ENCODE results near the gene PPP1R36.

- no peak for TF ChIP-seq POLR2AphosphoS5 (IDR thresholded peaks at IDR 0.05)
- TF ChIP-seq CTCF (IDR thresholded peaks at IDR 0.05): no peak
These were observed 36.5 kb upstream of the PPP1R36 start for GRCh38 chr14:64513271-64513670.

All from esophagus muscularis mucosa (tissue), 3 donors.